ENCODE measurements around the gene NF1. TPM values are rescaled to one million over a fixed set of nuclear protein-coding genes. Genes with fewer than 3 reads are reported as not detected.
"Not testable (repeated sequence)": the region's sequence is repeated elsewhere in the genome, so short reads cannot be mapped to it uniquely, and the experiment has no call there.

NF1 gene
- total RNA-seq, 4 donors from 2014 or later, result 41.7 to 69.9 (median 54.4) TPM

DNA sequence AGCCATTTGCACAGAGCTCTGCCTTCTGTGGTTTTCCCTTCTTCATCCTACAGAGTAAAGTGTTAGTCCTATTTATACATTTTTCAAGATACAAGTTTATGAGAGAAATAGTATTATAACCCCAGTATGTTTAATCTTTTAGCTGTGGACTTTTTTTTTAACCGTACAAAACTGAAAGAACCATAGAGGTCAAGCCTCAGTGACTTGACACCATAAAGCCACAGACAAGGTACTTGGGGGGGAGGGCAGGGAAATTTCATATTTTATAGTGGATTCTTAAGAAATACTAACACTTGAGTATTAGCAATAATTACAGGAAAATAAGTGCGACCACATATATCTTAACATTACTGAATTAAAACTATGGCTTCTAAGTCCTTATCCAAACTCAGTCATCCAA lies 279.7 kb downstream of the NF1 start:
- WGBS, 2 donors (ENCODE audit: low coverage in 1 of 2), result 90% methylated on average over 2 of the region's 2 CpGs
- Histone ChIP-seq H3K4me3 (no peak overlapping the region), H3K27ac (no peak overlapping the region), H3K4me1 (no peaks in the 10 kb centered on the region), H3K9me3 (no peaks in the 10 kb centered on the region), H3K36me3 (peaks cover 0 to 37% of the 10 kb centered on the region in 2 donors), H3K27me3 (no peaks in the 10 kb centered on the region)
- no peak for ATAC-seq
- TF ChIP-seq CTCF (IDR thresholded peaks at IDR 0.05) (no peak), EP300 (IDR thresholded peaks at IDR 0.05) (no peak), POLR2AphosphoS5 (IDR thresholded peaks at IDR 0.05) (no peak), POLR2A (IDR thresholded peaks at IDR 0.05) (no peak)

GRCh38 chr17:31378638-31379037 lies 283.9 kb downstream of the NF1 start:
- no peak for TF ChIP-seq CTCF (IDR thresholded peaks at IDR 0.05)
- no peak for TF ChIP-seq EP300 (IDR thresholded peaks at IDR 0.05)
- TF ChIP-seq POLR2A (IDR thresholded peaks at IDR 0.05), result no peak
- TF ChIP-seq POLR2AphosphoS5 (IDR thresholded peaks at IDR 0.05), result no peak
- Histone ChIP-seq H3K4me3 (no peak overlapping the region), H3K27me3 (no peaks in the 10 kb centered on the region), H3K9me3 (no peaks in the 10 kb centered on the region), H3K4me1 (no peaks in the 10 kb centered on the region), H3K36me3 (peaks cover 0 to 39% of the 10 kb centered on the region in 2 donors), H3K27ac (no peak overlapping the region)
- no peak for ATAC-seq

- ATAC-seq, result no peak
- TF ChIP-seq POLR2AphosphoS5 (IDR thresholded peaks at IDR 0.05), result no peak
- no peak for TF ChIP-seq CTCF (IDR thresholded peaks at IDR 0.05)
- TF ChIP-seq EP300 (IDR thresholded peaks at IDR 0.05), result no peak
- WGBS, 2 donors (ENCODE audit: low coverage in 1 of 2), result 96 to 100% methylated on average over 1 of the region's 1 CpG
Observed at GRCh38 chr17:31379597-31380205, 284.9 kb downstream of the NF1 start.

GRCh38 chr17:31381165-31381668 lies 286.4 kb downstream of the NF1 start:
- no peaks in the 10 kb centered on the region for H3K27me3 ChIP-seq
- TF ChIP-seq EP300 (IDR thresholded peaks at IDR 0.05) (no peak), POLR2AphosphoS5 (IDR thresholded peaks at IDR 0.05) (no peak), POLR2A (IDR thresholded peaks at IDR 0.05) (no peak), CTCF (IDR thresholded peaks at IDR 0.05) (no peak)
- H3K9me3 ChIP-seq, result no peaks in the 10 kb centered on the region
- H3K4me3 ChIP-seq, result no peak overlapping the region
- no peak for ATAC-seq
- no peaks in the 10 kb centered on the region for H3K4me1 ChIP-seq
- peaks cover 0 to 24% of the 10 kb centered on the region in 2 donors for H3K36me3 ChIP-seq
- H3K27ac ChIP-seq, result no peak overlapping the region

More at GRCh38 chr17:31379597-31380205, 284.9 kb downstream of the NF1 start:
- Histone ChIP-seq H3K27ac (no peak overlapping the region), H3K9me3 (no peaks in the 10 kb centered on the region), H3K4me3 (no peak overlapping the region), H3K36me3 (peaks cover 0 to 28% of the 10 kb centered on the region in 2 donors), H3K27me3 (no peaks in the 10 kb centered on the region), H3K4me1 (no peaks in the 10 kb centered on the region)

DNA sequence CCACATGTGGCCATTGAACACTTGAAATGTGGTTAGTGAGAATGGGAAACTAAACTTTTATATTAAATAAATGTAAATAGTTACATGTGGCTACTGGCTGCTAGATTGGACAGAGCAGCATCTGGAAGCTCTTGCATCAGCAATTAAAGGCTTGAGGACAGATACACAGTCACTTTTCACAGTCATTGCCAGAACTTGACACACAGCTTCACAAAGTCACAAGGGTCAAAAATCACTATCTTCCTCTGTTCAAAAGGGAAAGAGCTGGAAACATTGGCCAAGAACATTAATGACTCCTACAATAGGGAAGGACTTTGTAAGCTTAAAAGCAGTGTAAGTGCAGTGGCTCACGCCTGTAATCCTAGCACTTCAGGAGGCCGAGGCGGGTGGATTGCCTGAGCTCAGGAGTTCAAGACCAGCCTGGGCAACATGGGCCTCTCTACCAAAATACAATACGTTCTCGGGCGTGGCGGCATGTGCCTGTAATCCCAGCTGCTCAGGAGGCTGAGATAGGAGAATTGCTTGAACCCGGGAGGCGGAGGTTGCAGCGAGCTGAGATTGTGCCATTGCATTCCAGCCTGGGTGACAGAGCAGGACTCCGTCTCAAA lies 288.0 kb downstream of the NF1 start:
- not testable (repeated sequence) for H3K27me3 ChIP-seq, H3K27ac ChIP-seq, H3K4me1 ChIP-seq, ATAC-seq, H3K4me3 ChIP-seq, H3K9me3 ChIP-seq
- WGBS, 2 donors (ENCODE audit: low coverage in 1 of 2), result 89% methylated on average over 6 of the region's 11 CpGs; no CpG with 5 or more reads in 1 of the 2 donors
- peaks cover 0 to 18% of the 10 kb centered on the region in 2 donors for H3K36me3 ChIP-seq

DNA sequence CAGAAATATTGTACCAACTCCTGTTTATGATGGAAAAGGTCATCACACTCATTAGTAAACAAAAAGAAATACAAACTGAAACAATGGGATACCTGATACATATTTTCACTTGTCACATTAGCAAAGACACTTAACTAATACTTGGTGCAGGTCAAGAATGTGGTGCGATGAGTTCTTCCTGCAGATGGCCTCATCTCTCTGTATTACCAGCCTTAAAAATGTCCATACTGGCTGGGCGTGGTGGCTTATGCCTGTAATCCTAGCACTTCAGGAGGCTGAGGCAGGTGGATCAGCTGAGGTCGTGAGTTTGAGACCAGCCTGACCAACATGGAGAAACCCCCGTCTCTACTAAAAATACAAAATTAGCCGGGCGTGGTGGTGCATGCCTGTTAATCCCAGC lies 288.7 kb downstream of the NF1 start:
- not testable (repeated sequence) for H3K27ac ChIP-seq, H3K27me3 ChIP-seq, H3K9me3 ChIP-seq, ATAC-seq, H3K4me1 ChIP-seq, H3K4me3 ChIP-seq
- 83% methylated on average over 5 of the region's 6 CpGs; no CpG with 5 or more reads in 1 of the 2 donors for WGBS, 2 donors (ENCODE audit: low coverage in 1 of 2)
- peaks cover 0 to 15% of the 10 kb centered on the region in 2 donors for H3K36me3 ChIP-seq

All from gastroesophageal sphincter (tissue), 4 donors.